DOHH2 (cell line): ENCODE data around the gene SCLY.

Experiments used
- H3F3A ChIP-seq: fragments of 200-600 bp; sonication (generic), shearing (Covaris generic); 2 replicates; pipeline ENCODE4 v1.6.0; 2016; ENCODE audit warnings: antibody characterized with exemption, mild to moderate bottlenecking; ENCODE audit not compliant: control insufficient read depth, insufficient read depth
- H3K27ac ChIP-seq: fragments of 200-600 bp; sonication (generic); 2 replicates; pipeline ENCODE4 v1.5.1; 2014; ENCODE audit warnings: low read depth, mild to moderate bottlenecking, low read length, moderate library complexity
- H3K27me3 ChIP-seq: fragments of 200-600 bp; sonication (generic); 2 replicates; pipeline ENCODE4 v1.6.1; 2014; ENCODE audit warnings: mild to moderate bottlenecking, low read length, mixed read lengths; ENCODE audit not compliant: control insufficient read depth
- H3K36me3 ChIP-seq: fragments of 200-600 bp; sonication (generic); 2 replicates; pipeline ENCODE4 v1.6.1; 2014; ENCODE audit warnings: mild to moderate bottlenecking, low read length, moderate library complexity, mixed read lengths; ENCODE audit not compliant: control insufficient read depth
- H3K4me1 ChIP-seq: fragments of 200-600 bp; sonication (generic); 2 replicates; pipeline ENCODE4 v1.6.1; 2014; ENCODE audit warnings: mild to moderate bottlenecking, low read length, mixed read lengths; ENCODE audit not compliant: control insufficient read depth
- H3K4me2 ChIP-seq: fragments of 200-600 bp; sonication (generic); 2 replicates; pipeline ENCODE4 v1.6.0; 2014; ENCODE audit warnings: mild to moderate bottlenecking, low read length, moderate library complexity
- H3K4me3 ChIP-seq: fragments of 200-600 bp; sonication (generic); 2 replicates; pipeline ENCODE4 v1.5.1; 2014; ENCODE audit warnings: mild to moderate bottlenecking, low read length, mixed read lengths
- H3K79me2 ChIP-seq: fragments of 200-600 bp; sonication (generic); 2 replicates; pipeline ENCODE4 v1.6.1; 2014; ENCODE audit warnings: mild to moderate bottlenecking, low read length, mixed read lengths; ENCODE audit not compliant: control insufficient read depth
- H3K9me2 ChIP-seq: fragments of 200-600 bp; sonication (generic); replicated peaks from 2 replicates; pipeline ENCODE4 v1.6.1; 2014; ENCODE audit warnings: mild to moderate bottlenecking, low read length, mixed read lengths; ENCODE audit not compliant: control insufficient read depth
- H3K9me3 ChIP-seq: fragments of 200-600 bp; sonication (generic); 2 replicates; pipeline ENCODE4 v1.6.1; 2014; ENCODE audit warnings: antibody characterized with exemption, low read length, mixed read lengths; ENCODE audit not compliant: control insufficient read depth, insufficient read depth
- H4K20me1 ChIP-seq: fragments of 200-600 bp; sonication (generic); 2 replicates; pipeline ENCODE4 v1.6.0; 2014; ENCODE audit warnings: low read depth, mild to moderate bottlenecking, antibody characterized with exemption, low read length, moderate library complexity; ENCODE audit not compliant: control insufficient read depth, insufficient read depth
- EZH2phosphoT487 ChIP-seq: fragments of 200-600 bp; sonication (generic); IDR thresholded peaks from 2 replicates; pipeline ENCODE4 v1.6.1; 2017; ENCODE audit warnings: borderline replicate concordance, mild to moderate bottlenecking, antibody characterized with exemption, low read length, moderate library complexity, mixed read lengths
- TF ChIP-seq, protein P1 (sequence below): fragments of 200-600 bp; sonication (generic); IDR thresholded peaks from one replicate; pipeline ENCODE4 v1.5.1; 2014; ENCODE audit warnings: antibody characterized with exemption, mild to moderate bottlenecking, low read depth, low read length; ENCODE audit not compliant: poor library complexity, severe bottlenecking

Gene SCLY

GRCh38 chr2:238143239-238143951 lies 82.6 kb downstream of the SCLY start:
- no peaks in the 10 kb centered on the region for H3K27me3 ChIP-seq
- H3K4me1 ChIP-seq, result peaks cover 20% of the 10 kb centered on the region
- H3F3A ChIP-seq, result no peaks in the 10 kb centered on the region
- no peak overlapping the region for H3K4me2 ChIP-seq
- H3K79me2 ChIP-seq, result no peaks in the 10 kb centered on the region
- no peak overlapping the region for H3K4me3 ChIP-seq
- no peak overlapping the region for H3K27ac ChIP-seq
- TF ChIP-seq, protein P1, sequence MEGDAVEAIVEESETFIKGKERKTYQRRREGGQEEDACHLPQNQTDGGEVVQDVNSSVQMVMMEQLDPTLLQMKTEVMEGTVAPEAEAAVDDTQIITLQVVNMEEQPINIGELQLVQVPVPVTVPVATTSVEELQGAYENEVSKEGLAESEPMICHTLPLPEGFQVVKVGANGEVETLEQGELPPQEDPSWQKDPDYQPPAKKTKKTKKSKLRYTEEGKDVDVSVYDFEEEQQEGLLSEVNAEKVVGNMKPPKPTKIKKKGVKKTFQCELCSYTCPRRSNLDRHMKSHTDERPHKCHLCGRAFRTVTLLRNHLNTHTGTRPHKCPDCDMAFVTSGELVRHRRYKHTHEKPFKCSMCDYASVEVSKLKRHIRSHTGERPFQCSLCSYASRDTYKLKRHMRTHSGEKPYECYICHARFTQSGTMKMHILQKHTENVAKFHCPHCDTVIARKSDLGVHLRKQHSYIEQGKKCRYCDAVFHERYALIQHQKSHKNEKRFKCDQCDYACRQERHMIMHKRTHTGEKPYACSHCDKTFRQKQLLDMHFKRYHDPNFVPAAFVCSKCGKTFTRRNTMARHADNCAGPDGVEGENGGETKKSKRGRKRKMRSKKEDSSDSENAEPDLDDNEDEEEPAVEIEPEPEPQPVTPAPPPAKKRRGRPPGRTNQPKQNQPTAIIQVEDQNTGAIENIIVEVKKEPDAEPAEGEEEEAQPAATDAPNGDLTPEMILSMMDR, result no peak
- no peaks in the 10 kb centered on the region for H3K36me3 ChIP-seq
- no peaks in the 10 kb centered on the region for H4K20me1 ChIP-seq
- H3K9me2 ChIP-seq, result no peaks in the 10 kb centered on the region
- H3K9me3 ChIP-seq, result no peaks in the 10 kb centered on the region

DNA sequence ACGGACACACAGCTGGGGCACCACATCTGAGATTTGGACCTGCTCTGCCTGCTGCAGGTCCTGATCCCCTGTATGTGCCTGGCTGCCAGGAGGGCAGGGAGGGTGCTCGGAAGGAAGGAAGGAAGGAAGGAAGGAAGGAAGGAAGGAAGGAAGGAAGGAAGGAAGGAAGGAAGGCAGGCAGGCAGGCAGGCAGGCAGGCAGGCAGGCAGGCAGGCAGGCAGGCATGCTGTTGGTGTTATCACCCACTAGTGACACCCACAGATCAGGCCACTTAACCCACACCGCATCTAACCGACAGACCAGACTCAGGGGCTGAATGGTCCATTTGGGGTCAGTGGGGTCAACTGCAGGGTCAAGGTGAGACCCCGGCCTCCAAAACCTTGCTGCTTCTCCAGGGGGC lies 83.5 kb downstream of the SCLY start:
- Histone ChIP-seq H3F3A (no peaks in the 10 kb centered on the region), H3K4me3 (no peak overlapping the region), H3K36me3 (no peaks in the 10 kb centered on the region), H3K9me3 (no peaks in the 10 kb centered on the region), H3K27ac (no peak overlapping the region), H4K20me1 (no peaks in the 10 kb centered on the region), H3K27me3 (no peaks in the 10 kb centered on the region), H3K4me2 (no peak overlapping the region), H3K9me2 (no peaks in the 10 kb centered on the region), H3K79me2 (no peaks in the 10 kb centered on the region), H3K4me1 (peaks cover 11% of the 10 kb centered on the region)
- TF ChIP-seq, protein P1, result no peak
- TF ChIP-seq EZH2phosphoT487, result no peak

GRCh38 chr2:238145046-238145445 lies 84.2 kb downstream of the SCLY start:
- Histone ChIP-seq H3K4me2 (no peak overlapping the region), H4K20me1 (no peaks in the 10 kb centered on the region), H3K4me3 (no peak overlapping the region), H3K27me3 (no peaks in the 10 kb centered on the region), H3K27ac (no peak overlapping the region), H3K79me2 (no peaks in the 10 kb centered on the region), H3K9me3 (no peaks in the 10 kb centered on the region), H3F3A (no peaks in the 10 kb centered on the region), H3K4me1 (peaks cover 6% of the 10 kb centered on the region), H3K36me3 (no peaks in the 10 kb centered on the region), H3K9me2 (no peaks in the 10 kb centered on the region)
- TF ChIP-seq, protein P1, result no peak
- TF ChIP-seq EZH2phosphoT487, result no peak
